GM19395 (cell line): ENCODE data around the gene DYNLT4.
"Not testable (repeated sequence)": the region's sequence is repeated elsewhere in the genome, so short reads cannot be mapped to it uniquely, and the experiment has no call there.

Experiments used
- ATAC-seq: cut with Tn5 transposase; IDR thresholded peaks from one replicate; pipeline ENCODE4 v1.9.1; 2021; ENCODE audit warnings: mild to moderate bottlenecking, moderate library complexity; ENCODE audit not compliant: unreplicated experiment

Gene DYNLT4

DNA sequence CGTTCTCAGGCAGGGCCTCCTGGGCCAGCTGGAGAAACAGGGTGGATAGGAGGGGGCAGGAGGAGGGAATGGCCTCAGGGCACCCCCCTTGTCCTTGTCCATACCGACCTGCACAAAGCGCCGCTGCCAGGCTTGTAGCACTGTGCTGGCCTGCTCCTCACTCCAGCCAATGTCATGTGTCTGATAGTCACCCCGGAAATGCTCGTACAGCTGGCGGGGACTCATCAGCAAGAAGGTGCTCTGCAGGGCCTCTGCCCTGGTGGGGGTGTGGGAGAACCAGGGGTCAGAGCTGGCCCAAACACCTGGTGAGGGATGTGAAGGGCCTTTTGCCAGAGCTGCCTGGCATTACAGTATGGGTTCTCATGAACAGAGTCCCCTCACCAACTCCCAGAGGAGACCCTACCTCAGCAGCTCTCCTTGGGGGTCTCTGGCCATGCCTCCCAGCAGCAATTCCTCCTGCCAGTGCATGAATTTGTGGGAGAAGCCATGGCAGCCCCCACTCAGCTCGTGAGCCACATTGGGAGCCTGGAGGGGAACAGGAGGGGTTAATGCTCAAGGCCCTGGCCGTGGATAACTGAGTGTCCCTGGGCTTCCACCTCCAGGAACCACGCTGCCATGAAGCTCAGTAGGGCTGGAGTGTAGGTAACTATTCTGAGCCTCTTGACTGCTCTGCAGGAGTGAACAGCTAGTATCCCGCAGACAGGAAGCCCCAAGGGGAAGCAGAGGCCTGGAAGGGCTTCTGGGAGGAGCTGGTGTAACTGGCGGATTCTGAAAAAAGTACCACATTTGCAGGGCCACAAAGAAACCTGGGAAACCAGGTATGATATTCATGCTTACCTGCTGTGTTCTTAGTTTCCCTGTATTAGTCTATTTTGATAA lies 22.6 kb upstream of the DYNLT4 start:
- ATAC-seq: no peak

DNA sequence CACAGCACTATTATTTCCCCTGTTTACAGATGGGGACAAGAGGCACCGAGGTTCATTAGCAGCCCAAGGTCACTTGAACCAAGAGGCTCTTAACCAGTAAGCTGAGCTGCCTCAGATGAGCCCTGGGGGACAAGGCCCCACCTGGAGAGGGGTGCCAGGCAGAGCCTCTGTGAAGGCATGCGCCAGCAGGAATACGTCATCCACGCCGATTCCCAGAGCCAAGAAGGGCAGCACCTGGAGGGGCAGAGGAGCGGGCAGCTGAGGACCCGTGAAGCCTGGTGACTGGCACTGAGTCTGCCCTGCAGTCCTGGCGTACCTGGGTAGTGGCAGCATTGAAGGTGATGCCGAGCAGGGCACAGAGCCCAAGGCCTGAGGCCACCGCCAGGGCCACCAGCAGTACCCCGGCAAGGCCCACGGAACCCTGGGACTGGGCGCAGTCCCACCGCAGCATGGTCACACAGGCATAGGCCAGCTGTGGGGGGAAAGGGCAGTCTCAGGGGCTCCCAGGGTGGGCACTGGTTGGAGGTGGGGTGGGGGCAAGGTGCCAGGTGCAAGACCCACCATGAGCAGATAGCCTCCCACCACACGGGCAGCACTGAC lies 21.8 kb upstream of the DYNLT4 start:
- no peak for ATAC-seq

DNA sequence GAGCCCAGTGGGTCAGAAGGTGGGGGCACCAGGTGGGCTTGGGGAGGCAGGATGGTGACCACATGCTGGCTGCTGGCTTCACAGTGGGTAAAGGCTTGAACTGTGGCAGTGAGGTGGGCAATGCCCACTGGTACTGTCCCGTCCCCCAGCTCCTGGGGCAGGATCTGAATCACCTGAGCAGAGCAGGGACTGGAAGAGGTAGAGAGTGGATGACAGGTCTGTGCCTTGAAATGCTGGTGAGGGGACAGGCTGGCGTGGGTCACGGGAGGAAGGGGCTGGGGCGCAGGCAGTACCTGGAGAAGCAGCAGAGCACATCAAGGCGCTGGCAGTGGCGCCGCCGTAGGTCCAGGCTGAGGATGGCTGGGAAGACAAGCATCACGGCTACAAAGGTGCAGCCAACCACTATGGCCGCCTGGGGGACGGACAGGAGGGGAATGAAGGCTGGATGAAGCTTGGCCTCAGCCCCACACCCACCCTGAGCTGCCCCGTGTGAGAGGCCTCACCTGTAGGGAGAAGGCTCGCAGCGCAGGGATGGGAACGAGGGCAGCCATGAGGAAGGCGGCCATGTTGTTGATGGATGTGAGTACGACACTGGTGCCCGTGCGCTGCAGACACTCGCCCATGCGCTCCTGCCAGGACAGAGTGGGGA lies 21.0 kb upstream of the DYNLT4 start:
- ATAC-seq: no peak

DNA sequence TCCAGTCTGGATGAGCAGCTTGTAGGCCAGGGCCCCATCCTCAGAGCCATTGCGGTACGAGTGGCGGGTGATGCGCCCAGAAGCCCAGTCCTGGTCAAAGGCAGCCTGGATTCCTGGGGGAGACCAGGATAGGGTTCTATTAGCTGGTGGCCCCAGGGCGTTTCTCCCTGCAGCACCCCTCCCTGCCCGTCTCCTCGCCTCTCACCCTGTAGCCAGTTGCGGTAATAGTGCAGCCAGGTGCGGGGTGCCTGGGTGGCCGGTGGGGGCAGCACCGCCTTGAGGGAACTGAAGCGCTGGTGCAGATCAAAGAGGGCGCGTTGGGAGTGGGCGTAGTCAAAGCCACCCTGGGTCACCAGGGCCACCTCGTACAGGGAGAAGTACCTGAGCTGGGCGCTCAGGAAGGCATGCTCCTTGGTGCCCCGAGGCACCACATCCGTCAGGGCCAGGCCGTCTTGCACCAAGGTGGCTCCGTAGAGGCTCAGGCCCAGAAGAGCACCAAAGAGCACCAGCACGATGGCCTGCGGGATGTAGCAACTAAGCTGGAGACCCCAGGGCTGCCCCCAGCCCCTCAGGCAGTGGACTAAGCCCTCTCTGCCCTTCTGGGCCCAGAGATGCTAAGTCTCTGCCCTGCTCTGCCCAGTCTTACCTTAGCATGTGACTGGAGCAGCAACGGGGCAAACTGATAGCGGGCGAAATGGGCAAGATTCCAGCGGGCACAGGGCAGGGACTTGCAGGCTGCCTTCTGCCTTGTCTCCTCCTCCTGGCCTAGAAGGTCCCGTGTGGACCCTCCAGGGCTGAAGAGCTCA lies 20.2 kb upstream of the DYNLT4 start:
- no peak for ATAC-seq

DNA sequence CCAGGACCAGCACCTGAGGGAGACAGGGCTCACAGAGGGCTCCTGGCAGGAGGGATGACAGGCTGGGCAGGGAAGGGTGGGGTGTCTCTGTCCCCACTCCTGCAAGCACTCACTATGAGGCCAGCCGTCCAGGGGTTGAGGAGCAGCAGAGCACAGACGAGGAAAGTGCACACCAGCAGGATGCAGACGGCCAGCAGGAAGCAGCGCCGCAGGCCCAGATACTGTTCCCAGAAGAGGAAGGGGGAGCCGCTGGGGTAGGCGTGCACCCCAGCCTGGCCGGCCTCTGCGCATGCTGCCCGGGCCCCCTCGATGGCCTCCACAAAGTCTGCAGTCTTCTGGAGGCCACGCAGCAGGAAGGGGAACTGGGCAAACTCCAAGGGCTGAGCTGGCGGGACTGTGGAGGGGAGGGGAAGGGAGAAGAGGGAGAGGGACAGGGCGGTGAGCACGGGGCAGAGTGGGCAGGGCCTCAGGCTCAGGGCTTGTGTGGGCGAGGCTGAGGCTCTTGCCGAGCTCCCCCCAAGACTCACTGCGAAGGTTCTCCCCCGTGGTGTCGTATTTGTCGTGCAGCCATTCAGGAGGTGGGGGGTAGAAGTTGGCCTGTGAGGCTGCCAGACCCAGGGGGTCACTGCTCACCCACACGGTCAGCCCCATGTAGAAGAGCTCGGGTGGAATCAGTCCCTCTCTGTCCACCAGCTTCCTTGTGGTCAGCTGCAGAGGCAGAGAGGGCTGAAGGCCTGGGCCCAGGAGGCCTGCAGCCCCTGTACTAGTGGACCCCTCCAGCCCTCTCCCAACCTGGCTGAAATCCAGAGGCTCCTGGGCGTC lies 19.4 kb upstream of the DYNLT4 start:
- no peak for ATAC-seq

DNA sequence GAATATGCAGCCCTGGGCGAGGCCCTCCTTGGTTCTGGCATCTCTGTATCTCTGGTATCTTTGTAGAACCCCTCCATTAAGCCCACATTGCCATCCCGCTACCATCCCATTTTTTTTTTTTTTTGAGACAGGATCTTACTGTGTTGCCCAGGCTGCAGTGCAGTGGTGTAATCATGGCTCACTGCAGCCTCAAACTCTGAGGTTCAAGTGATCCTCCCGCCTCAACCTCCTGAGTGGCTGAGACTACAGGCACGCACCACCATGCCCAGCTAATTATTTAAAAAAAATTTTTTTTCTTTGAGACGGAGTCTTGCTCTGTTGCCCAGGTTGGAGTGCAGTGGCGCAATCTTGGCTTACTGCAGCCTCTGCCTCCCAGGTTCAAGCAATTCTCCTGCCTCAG lies 17.2 kb upstream of the DYNLT4 start:
- ATAC-seq: not testable (repeated sequence)

DNA sequence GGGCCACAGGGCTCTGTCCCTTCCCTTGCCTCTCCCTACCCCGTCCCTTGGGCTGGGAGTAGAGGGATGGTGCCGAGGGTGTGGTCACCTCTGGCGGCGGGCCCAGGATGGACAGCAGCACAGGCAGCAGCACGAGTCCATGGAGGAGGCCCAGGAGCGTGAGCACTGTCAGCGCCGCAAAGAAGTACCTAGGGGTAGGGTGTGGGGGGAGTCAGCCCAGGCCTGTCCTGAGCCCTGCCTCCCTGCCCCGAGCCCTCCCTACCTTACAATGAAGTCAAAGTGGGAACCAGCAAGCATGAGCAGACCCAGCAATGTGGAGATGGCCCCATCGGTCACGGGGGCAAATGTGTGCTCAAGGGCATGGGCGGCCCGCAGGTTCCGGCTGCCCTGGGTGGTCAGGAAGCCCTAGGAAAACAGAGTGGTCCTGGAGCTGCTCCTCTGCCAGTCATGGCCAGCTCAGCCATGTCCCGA lies 15.9 kb upstream of the DYNLT4 start:
- no peak for ATAC-seq

DNA sequence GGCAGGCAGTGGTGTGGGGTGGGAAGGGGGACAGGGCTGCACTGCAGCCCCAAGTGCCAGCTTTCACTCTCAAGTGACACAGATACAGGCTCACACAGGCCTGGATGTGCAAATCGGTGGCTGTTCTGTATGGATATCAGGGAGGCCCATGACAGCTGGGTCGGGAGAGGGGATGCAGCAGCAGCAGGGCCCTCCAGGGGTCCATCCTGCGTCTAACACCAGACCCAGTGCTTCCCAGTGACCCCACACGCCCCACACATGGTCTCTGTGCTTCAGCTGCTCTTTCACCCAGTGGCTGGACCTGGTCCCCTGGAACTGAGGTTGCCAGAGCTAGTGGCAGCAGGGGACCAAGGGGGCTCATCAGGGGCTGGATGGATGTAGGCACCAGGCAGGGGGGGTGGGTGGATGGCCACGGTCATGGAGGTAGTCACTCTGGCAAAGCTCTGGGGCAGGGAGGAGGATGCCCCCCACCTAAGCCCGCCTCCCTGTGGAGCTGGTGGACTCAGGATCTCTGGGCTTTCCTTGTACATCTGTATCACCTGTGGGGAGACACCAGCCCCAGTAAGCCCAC lies 15.1 kb upstream of the DYNLT4 start:
- ATAC-seq: no peak

DNA sequence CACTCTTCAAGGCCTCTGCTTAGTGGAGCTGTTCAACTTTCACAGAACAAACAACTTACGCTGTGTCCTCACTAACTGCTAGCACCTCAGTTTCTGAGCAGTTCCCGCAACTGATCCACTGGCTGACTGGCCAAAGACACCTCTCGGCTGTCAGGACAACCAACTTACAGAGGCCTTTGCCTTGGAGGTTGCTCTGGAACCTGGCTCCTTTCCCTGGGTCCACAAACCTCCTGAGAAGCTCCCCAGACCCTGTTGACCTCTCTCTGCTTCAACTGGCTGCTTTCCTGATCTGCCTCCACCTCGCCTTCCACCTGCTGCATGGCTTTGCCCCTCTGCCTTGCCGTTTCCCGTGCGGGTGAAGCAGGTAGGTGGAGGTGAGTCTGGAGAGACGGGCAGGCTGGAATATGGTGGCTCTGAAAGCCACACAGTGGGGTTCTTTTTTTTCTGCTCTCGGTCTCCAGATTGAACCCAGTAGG lies 14.1 kb upstream of the DYNLT4 start:
- ATAC-seq: no peak

DNA sequence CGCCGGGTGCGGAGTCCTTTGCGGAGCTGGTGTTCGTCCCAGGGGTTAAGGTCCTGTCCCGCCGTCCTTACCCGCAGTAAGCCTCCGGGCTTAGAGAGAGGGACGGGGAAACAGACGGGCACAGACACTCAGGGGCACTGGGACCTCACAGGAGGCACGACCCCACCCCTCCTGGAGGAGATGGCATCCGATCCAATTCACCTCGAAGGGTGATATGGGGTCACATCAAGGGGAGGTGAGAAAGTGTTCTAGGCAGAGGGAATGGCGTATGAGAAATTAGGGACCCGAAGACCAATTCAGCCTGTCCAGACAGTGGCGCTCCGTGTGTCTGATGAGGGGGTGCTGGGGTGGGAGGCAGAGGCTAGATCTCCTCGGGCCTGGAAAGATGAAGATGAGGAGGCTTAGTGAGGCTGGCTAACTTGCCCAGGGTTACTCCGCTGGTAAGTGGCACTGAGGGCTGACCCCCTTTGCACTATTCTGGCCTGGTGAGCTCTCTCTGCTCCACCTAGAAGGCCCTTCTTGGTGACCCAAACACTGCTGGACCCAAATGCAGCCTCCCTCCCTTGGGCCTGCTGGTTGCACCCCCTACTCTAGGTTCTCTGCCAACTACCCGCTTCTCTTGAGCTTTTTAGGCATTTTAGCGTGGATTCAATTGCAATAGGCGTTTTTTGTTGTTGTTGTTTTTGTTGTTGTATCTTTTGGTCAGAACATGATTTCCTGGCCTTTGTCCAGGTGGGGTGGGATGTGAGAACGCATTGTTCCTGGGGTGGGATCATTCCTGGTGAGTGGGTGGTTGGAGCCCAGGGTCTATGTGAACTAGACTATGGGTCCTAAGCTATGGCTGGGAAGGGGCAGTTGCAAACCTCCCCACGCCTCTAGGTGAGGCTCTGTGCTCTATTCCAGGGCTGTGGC lies 13.4 kb upstream of the DYNLT4 start:
- ATAC-seq: peak; percentile 20

DNA sequence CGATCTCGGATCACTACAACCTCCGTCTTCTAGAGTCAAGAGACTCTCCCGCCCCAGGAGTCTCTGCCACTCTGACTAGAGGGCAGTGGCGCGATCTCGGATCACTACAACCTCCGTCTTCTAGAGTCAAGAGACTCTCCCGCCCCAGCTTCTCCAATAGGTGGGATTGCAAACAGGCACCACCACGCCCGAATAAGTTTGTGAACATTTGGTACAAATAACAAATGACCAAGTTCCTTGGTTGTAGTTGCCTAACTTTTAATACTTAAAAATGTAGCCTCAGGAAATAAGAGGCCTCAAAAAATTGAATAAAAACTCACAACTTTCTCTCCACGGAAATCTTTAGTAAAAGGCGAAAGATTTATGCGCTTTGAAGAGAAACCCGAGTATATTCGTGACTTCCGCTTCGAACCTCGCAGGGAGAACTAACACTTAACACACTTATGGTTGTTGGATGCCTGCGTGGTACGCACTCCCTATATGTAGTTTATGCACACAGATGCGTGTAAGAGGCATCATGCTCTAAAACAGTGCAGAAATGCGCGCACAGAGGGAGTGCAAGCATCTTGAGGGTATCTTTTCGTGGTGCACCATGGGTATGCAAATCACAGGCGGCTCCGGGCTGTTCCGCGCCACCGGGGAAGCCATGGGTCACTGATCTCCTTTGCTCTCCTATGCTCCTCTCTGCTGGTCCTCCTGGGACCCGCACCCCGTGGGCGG lies 12.6 kb upstream of the DYNLT4 start:
- ATAC-seq: peak; percentile 92

DNA sequence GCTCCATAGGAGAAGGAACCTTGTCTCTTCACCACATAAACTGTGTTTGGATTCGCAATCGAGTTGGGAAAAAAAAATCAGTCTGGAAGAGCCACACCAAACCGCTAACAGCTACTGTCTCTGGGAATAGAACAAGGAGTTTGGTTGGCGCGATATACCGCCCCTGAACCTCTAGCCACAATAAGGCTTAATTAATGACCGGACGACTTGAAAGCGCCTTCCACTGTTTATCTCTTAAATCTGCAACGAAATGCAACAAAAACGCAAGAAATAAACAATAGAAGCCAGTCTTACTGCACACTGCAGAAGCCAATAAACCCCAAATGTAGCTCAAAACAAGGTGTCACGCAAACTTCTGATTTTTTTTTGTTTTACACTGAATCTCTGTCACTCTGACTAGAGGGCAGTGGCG lies 12.1 kb upstream of the DYNLT4 start:
- no peak for ATAC-seq

DNA sequence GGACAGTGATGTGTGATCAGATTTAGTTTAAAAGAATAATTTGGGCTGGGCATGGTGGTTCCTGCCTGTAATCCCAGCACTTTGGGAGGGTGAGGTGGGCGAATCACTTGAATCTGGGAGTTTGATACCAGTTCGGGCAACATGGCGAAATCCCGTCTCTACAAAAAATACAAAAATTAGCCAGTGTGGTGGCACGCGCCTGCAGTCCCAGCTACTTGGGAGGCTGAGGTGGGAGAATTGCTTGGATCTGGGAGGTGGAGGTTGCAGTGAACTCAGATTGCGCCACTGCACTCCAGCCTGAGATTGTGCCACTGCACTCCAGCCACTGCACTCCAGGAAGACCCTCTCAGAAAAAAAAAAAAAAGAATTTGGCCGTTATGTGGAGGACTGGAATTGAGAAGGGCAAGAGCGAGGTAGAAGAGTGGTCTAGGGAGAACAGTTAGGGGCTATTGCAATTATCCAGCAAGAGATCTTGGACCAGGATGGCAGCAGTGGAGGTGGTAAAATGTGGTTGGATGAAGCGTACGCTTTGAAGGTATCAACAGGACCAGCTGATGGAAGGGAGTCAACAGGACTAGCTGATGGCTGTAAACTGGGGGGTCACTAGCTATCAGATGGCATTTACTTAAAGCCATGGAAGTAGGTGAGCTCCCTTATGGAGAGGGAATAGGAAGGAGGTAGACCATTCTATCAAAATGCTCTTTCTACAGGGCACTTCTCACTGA lies 10.8 kb upstream of the DYNLT4 start:
- ATAC-seq: no peak

DNA sequence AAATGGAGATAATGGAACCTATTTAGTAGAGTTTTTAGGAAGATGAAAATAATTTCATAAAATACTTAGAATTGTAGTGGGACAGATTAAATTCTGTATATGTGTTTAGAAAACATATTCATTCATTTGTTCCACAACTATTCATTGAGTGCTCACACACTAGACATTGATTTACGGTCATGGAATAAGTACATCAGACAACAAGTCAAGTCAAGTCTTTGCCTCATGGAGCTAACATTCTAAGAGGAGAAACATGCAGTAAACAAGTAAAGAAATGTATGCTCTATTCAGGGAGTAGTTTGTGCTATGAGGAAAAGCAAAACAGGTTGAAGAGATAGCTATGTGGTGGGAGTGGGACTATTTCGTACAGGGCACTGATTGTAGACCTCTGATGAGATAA lies 10.2 kb upstream of the DYNLT4 start:
- no peak for ATAC-seq

DNA sequence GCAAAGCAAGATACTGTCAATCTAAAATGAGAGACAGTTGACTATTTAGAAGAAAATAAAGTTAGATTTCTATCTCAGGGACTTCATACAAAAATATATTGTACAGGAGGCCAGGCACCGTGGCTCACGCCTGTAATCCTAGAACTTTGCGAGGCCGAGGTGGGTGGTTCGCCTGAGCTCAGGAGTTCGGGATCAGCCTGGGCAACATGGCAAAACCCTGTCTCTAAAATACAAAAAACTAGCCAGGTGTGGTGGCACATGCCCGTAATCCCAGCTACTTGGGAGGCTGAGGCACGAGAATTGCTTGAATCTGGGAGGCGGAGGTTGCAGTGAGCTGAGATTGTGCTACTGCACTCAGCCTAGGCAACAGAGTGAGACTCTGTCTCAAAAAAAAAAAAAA lies 8.8 kb upstream of the DYNLT4 start:
- not testable (repeated sequence) for ATAC-seq

DNA sequence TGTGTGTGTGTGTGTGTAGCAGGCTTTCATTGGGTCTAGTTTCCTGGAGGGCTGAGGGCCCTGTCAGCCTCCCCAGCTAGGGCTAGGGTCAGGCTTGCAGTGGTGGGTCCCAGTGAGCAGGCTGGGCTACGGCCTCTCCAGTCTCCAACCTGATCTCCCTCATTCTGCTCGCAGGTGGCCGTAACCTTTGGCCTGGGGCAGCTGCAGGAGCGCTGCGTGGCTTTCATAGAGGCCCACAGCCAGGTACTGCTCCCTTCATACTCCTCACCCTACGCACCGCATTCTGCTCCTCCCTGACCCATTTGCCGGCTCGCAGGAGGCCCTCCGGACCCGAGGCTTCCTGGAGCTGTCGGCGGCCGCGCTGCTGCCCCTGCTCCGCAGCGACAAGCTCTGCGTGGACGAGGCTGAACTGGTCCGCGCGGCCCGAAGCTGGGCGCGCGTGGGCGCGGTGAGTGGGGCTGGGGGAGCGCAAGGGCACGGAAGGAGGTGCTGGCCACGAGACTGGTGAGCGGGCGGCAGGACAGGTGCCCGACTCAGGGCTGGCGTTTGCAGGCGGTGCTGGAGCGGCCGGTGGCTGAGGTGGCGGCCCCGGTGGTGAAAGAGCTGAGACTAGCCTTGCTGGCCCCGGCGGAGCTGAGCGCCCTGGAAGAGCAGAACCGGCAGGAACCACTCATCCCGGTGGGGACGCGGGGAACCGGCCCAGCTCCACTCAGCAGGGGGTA lies 5.8 kb upstream of the DYNLT4 start:
- ATAC-seq: no peak

DNA sequence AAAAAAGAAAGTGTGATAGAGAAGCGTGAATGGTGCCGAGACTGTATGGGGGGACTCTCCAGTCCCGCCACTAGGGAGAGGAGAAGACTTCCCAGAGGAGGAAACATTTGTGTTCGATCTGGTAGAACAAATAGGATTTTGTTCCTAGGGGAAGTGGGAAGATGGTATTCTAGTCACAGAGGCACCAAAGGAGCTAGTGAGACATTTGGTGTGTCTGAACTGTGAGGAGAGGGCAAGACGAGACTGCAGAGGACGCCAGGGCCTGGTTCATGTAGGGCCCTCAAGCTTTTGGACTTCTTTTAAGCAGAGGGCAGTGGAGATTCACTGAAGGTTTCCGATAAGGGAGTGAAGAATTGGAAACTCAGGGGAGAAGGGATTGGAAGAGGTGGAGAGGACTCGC lies 4.1 kb upstream of the DYNLT4 start:
- no peak for ATAC-seq
